DMS114 treated with DMSO at 0.1 percent for 48 hours (cell line): Measurements from ENCODE around the gene RPS27A.
"Not testable (repeated sequence)": the region's sequence is repeated elsewhere in the genome, so short reads cannot be mapped to it uniquely, and the experiment has no call there.

ENCODE experiments used
- DNase-seq: peaks from one replicate; lab custom pipeline; 2025; ENCODE audit not compliant: unreplicated experiment; lab: John Stamatoyannopoulos, UW

The RPS27A gene

DNA sequence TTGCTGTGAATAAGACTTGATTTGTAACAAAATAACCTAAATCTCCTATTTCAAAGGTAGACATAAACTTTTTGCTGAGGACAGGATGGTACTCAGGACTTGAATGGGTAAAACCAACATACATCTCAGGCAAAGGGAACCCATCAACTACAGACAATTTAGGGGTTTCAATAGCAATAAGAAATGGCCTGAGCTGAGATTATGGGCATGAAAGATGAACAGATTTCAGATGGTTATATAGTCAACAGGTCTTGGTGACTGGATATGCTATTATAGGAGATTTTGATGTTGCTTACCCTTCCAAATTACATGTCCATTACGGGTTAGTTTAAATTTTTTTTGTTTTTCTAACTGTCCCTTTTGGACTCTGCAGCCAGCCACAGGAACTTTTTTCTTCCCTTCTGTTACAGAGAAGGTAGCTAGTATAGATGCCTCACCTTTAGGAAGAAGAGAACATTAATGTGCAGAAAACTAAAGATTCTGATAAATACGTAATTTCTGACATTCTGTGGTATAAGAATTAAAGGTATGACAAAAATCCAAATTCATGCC is 4.6 kb downstream of the RPS27A start:
- DNase-seq, result no peak

DNA sequence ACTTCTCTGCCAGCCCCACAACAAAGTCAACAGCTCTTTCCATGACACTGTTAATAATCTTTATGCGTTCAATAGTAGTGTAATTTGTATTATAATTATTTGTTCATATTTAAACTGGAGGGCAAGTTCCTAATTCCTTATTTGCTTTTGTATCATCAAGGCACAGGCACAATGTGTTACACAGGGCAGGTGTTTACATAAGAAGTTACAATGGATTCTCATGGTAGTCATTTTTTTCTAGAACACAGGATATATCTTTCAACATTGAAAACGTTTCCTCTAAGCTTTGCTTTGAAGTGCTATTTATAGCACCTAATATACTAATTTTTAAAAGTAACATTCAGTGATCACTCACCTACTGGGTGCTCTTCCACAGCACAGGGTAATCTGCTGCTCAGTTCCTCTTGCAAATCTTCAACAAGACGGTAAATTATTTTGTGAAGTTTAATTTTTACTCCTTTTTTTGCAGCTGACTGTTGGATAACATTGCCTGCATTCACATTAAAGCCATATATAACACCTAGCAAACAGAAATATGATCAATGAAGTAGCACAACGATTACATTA is 7.3 kb downstream of the RPS27A start:
- no peak for DNase-seq

DNA sequence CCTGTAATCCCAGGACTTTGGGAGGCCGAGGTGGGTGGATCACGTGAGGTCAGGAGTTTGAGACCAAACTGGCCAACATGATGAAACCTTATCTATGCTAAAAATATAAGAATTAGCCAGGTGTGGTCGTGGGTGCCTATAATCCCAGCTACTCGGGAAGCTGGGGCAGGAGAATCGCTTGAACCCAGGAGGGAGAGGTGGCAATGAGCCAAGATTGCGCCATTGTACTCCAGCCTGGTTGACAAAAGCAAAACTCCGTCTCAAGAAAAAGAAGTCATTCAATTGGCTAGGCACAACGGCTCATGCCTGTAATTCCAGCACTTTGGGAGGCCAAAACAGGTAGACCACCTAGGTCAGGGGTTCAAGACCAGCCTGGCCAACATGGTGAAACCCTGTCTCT is 9.1 kb downstream of the RPS27A start:
- not testable (repeated sequence) for DNase-seq

DNA sequence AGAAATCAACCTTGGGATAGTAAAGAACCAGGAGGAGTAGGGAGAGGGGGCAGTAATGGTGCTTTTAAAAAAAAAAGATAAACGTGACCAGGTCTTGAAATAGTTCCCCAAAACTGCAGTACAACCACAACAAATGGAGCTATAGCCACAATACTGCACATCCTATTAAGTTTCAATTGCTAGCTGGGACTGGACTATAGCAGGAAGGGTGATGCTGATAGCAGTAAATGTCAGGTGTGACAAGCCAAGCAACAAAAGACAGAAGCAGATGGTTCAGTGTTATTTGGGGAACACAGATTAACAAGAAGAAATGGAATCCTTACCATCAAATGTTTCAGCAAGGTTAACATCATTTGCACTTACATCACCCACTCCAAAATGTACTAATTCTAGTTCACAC is 10.1 kb downstream of the RPS27A start:
- no peak for DNase-seq

DNA sequence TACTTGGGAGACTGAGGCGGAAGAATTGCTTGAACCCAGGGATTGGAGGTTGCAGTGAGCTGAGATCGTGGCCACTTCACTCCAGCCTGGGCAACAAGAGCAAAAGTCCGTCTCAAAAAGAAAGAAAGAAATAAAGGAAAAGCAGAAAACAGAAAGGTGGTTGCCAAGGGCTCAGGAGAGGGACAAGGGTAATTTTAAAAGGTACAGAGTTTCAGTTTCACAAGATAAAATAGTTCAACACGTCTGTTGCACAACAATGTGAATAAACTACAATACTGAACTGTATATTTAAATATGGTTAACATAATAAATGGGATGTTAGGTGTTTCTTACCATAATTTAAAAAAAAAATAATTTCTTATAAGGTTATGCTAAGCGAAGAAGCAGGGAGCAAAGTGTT is 12.9 kb downstream of the RPS27A start:
- DNase-seq, result no peak

DNA sequence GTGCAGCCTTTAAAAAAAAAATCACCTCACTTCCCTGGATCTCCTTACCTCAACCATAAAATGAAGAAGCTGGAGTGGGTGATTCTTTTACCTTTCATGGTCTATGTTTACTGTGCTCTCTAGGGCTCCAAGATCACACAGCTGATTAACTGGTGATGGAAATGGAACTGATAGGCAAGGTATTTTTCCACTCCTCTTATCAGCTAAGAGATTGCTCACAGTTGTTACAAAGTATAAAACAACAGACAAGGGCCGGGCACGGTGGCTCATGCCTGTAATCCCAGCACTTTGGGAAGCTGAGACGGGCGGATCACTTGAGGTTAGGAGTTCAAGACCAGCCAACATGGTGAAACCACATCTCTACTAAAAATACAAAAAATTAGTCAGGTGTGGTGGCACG is 14.5 kb downstream of the RPS27A start:
- no peak for DNase-seq

DNA sequence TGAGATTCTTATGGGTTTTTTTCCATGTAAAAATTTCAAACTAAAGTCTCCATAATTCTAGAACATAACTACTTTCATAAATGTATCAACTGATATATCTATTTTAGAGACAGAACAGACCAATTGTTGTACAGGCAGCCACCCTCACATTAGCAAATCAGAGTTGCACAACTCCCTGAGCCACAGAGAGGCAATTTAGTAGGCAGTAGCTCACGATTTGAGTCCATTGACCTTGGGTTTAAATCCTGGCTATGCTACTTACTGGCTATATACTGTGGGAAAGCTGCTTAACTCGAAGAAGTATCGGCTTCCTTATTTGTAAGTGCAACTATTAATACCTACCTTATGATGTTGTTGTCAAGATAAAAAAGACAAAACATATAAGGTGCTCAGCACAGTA is 20.3 kb downstream of the RPS27A start:
- DNase-seq, result no peak

DNA sequence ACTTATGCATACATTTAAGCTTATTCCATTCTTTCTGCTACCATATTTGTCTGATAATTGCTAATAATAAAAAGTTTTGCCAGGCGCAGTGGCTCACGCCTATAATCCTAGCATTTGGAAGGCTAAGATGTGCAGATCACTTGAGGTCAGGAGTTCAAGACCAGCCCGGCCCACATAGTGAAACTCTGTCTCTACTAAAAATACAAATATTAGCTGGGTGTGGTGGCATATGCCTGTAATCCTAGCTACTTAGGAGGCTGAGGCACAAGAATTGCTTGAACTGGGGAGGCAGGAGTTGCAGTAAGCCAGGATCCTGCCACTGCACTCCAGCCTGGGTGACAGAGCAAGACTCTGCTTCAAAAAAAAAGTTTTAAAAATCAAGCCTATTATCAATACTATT is 27.1 kb downstream of the RPS27A start:
- DNase-seq, result not testable (repeated sequence)

DNA sequence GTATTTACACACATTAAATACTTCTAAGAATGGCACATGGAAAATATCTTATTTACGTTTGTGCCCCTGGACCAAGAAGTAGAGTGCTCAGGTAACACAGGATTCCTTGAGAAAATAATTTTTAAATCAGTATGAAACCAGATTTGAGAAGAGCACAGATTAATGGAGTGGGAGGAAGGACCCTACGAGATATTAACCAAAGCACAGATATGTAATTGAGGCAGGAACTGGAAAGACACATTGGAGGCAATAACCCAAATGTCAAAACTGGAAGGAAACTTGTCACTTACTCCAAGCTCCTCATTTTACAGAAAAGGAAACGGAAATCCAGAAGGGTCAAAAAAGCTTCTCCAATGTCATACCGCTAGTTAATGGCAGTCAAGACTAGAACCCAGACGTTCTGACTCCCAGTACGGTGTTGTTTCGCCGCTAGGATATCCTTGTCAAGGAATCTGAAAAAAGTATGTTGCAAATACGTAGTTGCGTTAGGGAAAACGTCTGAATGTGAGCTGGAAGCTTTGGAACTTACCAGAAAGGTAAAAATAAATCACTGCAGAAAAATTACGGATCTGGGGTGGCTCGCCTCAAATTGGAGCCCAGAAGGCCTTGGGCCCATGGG is 35.9 kb downstream of the RPS27A start:
- no peak for DNase-seq

DNA sequence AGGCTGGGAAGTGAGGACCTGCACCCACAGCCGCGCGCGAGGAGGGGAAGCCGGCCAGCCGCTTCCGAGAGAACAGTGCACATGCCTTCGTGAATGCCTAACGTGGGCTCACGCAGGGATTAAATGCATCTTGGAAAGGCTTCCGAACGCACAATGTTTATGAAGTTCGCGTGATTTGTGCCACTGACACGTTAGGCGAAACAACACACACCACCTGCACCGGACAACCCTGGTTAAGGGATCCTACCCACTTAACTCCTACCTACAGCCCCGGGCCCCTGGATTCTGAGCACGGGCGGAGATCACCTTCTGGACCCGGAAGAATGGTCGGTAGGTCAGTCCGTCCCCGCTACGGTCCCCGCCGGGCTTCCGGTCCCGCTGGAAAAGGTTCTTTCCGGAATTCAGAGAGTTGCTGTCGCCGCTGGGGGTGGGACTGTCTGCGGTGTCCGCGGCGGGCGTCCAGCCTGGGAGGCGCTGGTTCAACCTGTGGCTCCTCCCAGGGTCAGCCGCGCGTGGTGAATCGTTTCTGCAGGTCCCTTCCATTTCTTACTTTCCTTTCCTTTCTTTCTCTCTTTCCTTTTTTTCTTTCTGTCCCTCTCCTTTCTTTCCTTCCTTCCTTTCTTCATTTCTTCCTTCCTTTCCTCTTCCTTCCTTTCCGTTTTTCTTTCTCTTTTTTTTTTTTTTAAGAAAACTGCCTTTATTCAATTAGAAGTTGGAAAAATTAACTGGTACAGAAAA is 36.6 kb downstream of the RPS27A start, which contains the start of gene MTIF2:
MTIF2 (minus strand) TSS at position 325 of the 738 bp plus-strand sequence. CDS start 5,373 bp downstream, outside the sequence.
- peak; percentile 92 for DNase-seq

DNA sequence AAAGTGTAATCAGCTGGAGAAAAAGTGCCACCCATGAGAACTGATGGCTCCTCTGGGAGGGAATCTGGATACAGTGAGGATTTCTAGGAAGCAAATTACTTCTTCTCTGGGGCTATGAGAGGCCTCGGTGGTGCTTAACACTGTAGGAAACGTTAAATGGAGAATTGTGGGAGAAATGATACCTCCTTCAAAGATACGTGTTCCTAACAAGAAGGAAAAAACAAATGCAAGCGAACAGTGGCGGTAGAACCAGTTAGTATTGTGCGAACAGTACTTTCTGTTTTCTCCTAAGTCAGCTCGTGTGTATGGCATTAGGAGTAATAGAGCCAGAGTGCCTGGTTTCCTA is 37.1 kb downstream of the RPS27A start:
- peak; percentile 33 for DNase-seq

DNA sequence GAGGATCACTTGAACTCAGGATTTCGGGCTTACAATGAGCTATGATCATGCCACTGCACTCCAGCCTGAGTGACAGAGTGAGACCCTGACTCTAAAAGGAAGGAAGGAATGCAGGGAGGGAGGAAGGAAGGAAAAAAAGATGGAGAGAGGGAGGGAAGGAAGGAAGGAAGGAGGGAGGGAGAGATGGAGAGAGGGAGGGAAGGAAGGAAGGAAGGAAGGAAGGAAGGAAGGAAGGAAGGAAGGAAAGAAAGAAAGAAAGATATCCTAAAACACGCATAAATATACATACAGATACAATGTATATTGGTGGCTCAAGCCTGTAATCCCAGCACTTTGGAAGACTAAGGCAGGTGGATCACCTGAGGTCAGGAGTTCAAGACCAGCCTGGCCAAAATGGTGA is 41.9 kb downstream of the RPS27A start:
- DNase-seq, result not testable (repeated sequence)

DNA sequence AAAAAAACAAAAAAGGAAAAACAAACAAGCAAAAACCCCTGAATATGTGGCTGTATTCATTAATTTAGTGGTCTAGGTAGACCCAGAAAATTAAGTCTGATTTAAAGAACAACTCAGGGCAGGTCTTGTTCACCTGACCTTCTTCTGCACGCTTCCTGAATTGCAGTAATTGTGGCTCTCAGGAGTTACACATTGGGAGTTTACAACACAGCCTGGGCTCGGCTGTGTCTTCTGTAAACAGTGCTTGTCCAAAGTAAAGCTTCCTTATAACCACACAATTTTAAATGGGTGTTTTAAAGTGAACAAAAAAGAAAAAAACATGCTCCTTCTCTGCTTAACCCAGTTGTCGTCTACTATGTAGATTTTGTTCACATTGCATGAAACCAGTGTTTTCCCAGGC is 44.8 kb downstream of the RPS27A start:
- no peak for DNase-seq

DNA sequence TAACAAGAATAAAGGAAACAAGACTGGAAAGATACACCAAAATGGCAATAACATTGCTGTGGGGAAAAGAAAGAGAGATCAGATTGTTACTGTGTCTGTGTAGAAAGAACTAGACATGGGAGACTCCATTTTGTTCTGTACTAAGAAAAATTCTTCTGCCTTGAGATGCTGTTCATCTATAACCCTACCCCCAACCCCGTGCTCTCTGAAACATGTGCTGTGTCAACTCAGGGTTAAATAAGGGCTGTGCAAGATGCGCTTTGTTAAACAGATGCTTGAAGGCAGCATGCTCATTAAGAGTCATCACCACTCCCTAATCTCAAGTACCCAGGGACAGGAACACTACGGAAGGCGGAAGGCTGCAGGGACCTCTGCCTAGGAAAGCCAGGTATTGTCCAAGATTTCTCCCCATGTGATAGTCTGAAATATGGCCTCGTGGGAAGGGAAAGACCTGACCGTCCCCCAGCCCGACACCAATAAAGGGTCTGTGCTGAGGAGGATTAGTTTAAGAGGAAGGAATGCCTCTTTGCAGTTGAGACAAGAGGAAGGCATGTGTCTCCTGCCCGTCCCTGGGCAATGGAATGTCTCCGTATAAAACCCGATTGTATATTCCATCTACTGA is 46.8 kb downstream of the RPS27A start:
- not testable (repeated sequence) for DNase-seq

DNA sequence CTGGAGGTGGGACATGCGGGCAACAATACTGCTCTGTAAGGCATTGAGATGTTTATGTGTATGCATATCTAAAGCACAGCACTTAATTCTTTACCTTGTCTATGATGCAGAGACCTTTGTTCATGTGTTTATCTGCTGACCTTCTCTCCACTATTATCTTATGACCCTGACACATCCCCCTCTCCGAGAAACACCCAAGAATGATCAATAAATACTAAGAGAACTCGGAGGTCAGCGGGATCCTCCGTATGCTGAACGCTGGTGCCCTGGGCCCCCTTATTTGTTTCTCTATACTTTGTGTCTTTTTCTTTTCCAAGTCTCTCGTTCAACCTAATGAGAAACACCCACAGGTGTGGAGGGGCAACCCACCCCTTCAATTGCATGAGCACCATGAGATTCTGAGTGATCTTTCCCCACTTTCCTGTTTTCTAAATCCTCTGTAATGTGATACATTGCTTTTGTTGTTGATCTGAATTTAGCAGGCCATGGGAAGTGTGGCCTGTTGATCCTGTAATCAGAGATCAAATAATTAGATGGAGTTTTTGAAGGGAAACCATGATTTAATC is 47.5 kb downstream of the RPS27A start:
- DNase-seq, result not testable (repeated sequence)

DNA sequence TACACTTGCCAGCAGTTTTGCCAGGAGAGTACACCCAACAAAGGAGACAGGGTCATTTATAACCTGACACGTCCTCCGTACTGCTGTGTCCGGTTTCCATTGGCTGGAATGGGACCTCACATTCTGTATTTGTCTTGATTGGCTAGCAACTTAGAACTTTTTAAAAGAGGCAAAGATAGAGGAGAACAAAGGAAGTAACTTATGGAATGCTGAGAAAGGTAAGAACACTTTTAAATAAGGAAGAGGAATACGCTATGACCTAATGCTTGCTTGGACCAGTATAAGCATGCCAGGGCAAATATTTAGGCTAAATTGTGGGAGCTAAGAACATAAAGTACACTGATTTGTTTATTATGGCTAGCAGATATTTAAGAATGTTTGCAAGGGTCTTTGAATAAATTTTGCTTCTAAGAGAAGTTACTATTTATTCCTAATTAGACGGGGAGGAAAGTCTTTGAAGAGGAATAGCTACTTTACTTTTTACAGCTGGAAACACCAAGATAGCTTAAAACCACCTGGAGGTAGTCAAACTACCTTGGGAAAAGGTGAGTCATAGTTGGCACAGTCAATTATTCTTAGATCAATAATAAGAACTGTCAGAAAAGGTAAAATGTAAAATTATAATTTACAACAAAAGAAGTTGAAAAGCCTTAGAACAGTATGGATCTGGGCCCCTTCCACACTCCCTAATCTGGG is 48.5 kb downstream of the RPS27A start:
- not testable (repeated sequence) for DNase-seq

DNA sequence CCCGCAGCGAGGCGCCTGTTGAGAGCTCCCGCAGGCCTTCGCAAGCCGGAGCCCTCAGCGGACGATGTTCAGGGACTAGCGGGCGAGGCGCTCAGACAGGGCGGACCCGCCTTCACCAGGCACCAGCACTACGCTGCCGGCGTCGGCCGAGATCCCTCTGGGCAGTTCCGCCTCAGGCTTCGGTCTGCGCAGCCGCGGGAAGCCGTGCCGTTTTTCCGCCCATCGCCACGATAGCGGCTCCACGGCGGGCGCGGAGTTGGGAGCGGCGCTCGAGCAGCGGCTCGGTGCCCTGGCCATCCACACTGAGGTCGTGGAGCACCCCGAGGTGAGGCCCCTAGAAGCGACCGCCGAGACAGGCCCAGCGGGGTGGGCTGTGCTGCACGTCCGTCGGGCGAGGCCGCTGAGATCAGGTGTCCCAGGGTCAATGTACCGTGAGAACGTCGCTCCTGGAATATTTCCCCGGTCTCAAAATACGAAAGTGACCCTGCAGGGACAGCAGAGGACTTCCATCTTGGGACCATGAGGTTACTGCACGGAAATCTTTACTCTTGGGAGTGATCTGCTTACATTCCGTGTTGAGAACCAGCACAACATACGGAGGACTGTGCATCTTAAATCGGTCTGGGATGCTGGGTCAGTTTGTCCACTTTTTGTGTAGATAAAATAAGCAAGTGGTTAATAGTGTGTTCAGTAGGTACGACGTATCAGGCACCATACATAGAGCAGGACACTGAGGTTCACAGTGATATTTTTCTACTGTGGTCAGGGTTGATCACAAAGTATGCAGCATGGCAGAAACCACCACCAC is 49.8 kb downstream of the RPS27A start:
- peak; percentile 79 for DNase-seq

DNA sequence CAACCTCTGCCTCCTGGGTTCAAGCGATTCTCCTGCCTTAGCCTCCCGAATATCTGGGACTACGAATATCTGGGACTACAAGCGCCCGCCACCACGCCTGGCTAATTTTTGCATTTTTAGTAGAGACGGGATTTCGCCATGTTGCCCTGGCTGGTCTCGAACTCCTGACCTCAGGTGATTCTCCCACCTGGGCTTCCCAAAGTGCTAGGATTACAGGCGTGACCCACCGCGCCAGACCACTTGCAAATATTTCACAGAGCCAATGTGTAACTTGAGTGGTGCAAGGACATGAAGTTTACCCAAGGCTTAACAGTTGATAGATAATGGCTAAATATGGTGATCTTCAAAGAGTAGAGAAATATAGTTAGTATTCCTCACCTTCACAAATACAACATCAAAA is 50.6 kb downstream of the RPS27A start:
- no peak for DNase-seq
